Stimulated activated CD8-positive, alpha-beta memory T cell treated with anti-CD3 and anti-CD28 coated beads, Interleukin-12 subunit alpha, Interleukin-12 subunit beta, amount 100 ng/mL, for 24 hours (primary cell): ENCODE data around the gene SMAD6.

Source experiments
- DNase-seq: peaks from one replicate; pipeline ENCODE4 v3.0.0-alpha.2; 2020; ENCODE audit errors: extremely low read depth

SMAD6 gene

DNA sequence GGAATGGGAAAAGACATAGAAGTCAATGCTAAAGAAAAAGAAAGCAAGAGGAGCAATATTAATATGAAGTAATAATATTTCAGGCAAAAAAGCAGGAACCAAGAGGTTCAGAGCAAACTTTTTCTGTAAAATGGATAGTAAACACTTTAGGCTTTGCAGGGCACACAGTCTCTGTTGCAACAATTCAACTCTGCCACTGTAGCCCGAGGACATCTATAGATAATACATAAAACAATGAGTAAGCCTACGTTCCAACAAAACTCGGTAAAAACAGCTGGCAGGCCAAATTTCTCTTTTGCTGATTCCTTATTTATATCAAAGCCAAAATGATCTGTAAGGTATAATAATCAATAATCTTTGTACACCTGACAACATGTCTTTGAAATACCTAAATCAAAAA lies 56.8 kb downstream of the SMAD6 start:
- no peak for DNase-seq

DNA sequence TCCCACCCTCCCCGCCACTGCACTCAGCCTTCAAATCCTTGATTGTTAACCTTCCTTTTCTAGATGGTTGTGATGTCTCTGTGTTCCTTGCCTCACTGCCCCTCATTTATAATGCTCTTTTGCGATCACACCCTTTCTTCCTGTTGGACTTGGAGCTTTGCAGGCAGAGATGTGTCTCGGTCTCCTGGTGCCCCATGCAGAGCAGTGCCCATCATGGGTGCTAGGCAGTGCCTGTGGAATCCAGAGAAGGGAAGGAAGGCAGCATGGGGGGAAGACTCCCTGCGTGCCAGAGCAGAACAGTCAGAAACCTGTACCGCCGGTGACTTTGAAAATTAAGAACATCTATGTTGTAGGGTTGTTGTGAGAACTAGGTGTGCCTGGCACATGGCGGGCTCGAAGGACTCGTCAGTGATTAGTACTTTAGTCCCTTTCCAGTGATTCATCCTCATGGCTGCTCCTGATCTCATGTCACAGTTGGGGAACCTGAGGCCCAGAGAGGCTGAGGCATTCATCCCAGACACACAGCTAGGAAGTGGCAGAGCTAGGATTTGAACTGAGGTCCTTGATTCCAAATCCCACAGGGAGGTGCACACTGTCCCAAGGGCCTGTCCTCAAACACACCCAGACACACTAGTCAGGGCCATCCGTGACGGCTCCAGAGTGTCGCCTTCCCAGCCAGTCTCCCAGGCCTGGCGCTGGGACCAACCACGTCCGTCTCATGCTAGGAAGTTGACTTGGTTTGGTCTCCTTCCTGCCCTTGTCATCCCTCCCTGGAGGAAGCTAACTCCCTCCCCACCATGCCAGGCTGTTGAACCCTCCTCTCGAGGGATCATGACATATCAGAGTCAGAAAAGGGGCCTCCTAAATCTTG lies 58.3 kb downstream of the SMAD6 start:
- no peak for DNase-seq

DNA sequence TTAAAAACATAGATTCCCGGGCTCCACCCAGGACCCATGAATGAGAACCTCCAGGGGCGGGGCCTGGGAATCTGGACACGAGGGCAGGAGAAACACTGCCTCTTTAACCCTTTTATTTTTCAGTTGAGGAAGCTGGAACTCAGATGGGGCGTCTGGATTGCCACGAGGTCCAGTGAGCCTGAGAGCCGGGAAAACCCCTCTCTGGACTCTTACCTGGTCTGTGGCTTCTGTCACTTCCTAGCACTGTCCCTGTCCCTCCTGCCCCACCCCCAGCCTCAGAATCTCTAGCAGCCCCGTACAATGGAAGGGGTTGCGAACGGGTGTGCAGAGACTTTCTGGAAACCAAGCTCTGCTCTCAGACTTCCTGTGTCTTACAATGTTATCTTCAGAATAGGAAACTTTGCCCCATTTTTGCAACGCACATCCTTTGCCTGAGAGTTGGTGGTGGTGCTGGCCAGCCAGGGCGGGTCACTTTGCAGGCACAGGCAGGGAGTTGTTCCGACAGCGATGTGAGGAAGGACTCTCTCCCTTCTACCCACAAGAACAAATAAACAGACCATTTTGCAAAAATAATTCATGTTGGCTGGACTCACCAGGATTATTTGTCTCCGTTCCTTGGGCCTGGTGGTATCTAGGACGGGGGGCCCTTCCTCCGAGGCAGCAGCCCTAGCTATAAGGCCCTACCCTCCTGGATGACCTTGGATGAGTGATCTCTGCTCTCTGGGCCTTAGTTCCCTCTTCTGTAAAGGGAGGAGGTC lies 59.1 kb downstream of the SMAD6 start:
- no peak for DNase-seq

DNA sequence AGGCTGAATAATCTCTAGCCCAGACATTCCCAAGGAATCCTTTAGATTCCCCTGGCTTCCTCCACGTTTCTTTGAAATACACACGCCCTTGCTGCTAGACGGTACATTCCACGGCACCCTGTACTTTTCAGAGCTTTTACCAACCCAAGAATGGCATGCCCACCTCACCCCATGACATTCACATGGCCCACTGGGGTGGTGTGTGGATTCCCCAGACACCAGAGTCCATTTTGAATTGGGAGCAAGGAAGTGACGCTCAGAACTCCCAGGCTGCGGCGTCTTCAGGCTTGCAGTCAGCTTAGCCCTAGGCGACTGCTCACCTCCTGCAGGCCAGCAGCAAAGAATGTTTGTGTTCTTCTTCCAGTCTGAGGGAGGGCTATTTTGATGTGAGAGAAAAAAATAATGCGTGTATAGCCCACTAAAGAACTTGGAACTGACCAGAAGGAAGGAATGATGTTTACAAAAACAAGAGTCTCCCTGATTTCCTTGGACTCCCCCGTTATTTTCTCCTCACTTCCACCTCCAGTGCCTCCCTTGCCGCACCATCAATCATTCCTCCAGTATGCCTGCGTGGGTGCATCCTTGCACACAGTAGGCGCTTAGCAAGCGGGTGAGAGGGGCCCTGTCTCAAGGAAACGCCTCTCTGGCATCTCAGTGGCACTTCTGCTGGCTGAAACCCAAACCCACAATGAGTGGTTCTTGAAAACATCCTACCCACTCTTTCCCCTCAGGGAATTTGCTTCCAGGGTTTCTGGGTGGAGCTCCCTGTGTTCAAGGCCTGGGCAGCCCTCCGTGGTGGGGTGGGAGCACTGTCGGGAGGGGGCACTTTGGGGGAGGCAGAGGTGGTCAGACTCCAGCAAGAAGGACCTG lies 59.9 kb downstream of the SMAD6 start:
- no peak for DNase-seq

DNA sequence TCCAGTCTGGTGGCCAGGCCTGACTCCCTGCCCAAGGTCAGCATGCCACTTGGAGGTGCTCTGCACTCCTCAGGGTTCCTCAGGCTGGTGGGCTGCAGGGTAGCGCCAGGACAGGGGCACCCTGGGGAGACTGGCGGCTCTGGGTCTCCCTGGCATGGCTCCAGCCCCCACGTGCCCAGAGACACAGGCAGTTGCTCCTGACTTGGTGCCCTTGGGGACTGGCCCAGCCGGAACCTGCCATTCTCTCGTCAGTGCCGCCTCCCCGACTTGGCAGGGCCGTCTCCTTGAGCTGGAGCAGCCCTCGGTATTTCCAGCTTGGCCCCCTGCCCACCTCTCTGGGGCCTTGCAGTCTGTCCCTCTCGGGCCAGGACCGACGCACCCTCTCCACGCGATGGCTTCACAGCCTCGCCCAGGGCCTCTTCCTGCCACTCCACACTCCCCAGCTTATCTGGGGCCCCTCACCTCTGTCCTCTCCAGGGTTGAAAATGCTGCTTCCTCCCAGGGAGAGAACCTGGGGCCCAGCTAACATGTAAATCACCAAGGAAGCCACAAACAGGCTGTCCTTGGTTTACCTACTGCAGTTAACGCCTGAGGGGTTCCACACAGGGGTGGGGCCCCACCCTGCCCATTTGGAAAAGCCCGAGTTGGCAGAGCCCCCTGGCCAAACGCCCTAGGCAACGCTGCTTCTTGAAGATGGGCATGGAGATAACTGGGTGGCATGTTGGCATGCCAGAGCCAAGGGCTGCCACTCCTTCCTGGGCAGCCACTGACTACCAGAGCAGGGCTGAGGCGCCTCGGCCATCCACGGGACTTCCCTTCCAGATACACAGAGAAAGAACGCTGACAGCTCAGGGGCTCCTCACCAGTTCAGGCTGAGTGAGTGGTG lies 61.4 kb downstream of the SMAD6 start:
- no peak for DNase-seq

DNA sequence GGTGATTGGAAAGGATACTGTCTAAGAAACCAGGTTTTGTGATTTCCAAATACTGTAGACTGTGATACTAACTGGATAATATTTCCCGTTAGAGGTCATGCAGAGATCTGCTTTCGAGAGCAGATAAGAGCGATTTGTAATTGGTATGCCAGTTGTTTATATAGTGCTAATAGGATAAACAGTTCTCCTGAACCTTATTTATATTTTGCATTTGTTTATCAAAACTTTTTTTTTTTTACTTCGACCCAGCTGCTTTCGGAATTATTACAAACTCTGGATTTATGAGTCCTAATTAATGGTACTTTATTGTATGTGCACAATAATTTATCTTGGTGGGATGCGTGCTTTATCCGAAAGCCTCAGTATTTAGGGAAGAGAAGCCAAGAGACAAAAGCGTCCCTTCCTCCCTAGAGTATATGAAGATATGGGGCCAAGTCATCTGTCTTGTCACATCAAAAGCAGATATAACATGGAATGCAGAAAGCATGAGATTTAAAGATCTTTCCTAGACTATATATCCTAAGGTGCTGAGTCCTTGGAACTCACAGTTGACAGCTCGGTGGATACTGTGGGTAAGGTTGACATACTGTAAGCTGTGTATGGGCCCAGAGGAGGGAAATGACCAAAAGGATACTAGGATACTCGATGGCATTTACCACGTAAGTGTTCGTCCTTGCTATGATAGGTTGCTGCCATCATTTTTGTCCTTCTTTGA lies 62.2 kb downstream of the SMAD6 start:
- no peak for DNase-seq

DNA sequence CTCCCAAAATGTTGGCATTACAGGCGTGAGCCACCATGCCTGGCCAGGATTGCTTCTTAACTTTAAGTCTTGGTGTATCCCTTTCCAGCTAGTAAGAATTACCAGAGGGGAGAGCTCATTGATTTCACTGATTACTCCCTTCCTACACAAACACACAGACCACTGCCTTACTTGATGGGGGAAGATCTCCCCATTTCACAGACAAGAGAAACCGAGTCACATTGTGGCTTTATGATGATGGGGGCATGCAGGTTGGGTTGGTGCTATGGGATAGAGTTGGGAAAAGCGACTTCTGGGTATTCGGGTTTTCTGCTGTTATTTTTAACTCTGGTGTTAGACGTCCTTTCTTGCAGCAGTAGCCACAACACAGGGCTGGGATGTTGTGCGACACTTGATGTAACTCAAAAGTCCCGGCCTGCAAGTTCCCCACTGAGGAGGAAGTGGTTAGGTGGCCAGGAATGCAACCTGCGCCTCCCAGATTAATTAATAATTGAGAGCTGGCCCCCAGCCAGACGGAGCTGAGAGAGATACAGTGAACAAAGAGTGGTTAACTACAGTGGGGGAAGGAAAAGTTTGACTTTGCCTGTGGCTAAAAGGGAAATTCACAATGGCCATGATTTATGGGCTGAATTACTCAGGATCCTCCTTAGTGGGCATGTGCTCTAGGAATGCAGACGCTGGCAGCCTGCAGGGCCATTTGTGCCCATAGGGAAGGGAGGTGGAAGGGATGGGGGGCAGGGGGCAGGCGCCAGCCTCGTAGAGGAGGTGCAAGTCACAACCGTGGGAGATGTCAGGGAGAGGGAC lies 63.6 kb downstream of the SMAD6 start:
- no peak for DNase-seq

DNA sequence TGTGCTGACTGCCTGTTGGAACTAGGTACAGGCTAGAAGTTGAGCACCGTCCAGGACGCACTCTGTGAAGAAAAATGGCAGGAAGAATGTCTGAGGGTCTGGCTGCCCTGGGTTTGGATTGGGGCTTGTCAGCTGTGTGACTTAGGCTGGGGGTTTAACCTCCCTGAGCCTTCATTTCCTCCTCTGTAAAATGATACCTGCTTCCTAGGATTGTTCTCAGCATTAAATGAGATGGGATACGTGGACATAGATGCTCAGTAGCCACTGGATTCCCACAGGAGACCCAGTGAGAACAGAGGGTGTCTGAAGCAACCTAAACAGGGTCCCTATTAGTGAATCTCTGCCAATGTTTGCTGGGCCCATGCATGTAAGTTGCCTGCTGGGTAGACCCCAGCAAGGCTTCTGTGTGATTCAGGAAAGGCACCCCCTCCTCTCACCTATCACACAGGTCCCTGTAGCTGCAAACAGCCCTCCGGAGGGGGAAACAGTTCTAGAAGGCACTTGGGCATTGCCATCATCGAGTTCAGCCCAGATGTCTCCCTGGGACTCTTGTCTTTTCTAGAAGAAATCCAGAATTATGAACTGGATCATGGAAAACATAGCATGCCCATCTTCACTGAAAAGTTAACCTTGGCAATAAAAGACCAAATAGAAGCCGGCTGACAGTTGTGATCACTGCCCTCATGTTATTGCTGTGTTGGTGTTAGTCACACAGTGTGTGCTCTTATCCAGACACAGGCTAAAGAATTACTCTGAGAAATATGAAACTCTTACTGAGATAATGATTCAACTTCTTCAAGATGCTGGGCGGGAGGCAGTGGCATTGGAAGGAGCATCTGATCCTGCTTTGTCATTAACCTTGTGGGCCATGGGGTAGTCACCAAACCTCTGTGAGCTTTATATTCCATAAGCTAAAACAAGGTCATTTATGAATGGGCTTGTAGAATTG lies 64.5 kb downstream of the SMAD6 start:
- no peak for DNase-seq

DNA sequence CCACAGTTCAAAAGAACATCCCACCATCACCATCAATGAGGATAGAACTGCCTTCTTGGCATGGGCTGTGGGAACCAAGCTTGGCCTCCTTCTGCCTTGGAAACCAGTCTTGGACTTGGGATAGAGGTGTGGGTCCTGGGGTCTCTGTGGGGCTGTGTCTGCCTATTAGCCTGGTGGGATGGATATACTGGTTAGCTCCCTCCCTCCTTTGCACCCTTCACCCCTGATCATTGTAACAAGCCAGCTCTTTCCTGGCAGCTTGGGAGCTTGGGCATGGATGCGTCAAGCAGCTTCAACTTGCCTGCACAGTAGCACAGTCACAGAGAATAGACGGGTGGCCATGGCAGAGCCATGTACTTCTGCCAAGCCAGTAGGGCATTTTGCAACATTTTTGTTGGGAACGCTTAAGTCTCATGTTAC lies 65.2 kb downstream of the SMAD6 start:
- no peak for DNase-seq

DNA sequence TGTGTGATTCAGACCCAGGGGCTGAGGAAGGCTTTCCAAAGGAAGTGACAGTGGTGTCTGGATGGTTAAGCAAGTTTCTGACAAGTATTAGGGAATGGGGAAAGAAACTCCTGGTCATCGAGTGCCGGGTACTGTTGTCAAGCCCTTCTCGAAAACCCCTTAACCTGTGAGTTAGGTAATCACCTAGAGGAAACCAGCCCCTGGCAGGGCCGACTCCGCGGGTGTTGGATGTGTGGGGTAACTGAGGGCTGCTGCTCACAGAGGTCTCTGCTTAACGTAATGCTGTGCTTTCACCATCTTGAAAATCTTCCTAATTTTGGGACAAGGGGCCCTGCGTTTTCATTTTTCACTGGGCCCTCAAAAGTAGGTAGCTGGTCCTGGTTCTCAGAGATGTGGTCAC lies 67.0 kb downstream of the SMAD6 start:
- no peak for DNase-seq

DNA sequence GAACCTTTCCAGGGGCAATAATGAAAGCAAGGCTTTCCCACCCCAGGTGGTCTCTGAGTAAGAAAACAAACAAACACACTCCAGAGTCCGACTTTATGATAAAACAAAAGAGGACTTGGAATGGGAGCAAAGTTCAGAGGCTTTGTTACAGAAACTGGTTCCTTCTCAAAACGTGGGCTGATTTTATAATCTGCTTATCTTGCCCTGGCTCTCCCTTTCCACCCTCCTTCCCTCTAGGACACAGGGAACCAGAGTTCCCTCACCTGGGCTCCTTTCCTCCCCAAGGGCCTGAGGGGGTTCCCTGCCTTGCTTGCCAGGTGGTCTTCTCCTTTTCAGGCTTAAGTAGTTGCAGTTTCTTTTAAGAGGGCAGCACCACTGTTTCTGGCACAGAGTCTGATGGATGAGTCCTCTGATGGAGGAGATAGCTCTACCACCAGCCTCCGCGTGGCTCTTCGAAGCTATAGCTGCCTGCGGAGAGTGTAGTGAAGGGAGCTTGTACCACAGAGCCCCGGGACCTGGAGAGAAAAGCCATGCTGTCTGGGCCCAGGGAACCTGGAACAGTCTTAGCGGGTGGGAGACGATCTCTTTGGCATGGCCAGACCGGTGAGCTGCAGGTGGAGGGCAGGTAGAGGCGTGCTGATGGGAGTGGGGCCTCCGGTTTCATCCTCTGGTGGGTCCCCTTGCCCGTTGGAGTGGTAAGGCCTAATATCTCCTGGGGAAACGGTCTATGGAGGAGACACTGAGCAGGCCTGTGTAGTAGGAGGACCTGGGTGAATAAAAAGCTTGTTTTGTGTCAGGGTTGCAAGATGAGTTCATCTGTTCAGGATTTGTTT lies 68.7 kb downstream of the SMAD6 start:
- DNase-seq = no peak

DNA sequence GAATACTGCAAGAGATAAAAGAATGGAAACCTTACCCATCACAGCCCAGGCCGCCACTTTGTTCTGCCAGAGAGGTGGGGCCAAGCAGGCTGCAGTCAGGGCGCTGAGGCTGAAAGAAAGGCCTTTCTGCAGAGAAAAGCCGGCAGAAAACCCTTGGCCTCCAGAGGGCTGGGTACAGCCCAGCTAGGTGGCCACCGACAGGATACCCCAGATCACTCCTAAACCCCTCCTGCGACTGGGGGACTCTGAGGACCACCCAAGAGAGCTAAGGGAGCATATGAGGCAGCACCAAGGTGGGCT lies 69.3 kb downstream of the SMAD6 start:
- DNase-seq = no peak

DNA sequence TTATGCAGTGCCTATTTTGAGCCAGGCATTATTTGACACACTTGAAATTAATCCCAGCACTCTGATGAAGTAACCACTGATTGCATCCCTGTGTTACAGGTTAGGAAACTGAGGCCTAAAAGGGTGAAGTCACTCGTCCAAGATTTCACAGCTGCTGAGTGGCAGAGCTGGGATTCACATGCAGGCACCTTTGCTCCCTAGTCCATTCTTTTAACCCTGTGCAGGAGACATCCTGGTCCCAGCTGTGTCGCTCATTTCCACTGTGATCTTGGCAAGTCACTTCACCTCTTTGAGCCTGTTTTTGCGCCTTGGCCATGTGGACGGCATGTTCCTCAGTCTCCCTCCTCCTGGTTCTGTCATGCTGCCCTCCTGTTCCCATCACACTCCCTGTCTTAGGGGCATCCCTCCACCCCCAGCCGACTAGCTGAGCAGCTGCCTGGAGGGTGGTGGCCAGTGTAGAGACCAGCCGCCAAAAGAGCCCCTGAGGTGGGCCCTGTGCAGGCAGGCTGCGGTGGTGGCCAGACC lies 70.6 kb downstream of the SMAD6 start:
- no peak for DNase-seq

DNA sequence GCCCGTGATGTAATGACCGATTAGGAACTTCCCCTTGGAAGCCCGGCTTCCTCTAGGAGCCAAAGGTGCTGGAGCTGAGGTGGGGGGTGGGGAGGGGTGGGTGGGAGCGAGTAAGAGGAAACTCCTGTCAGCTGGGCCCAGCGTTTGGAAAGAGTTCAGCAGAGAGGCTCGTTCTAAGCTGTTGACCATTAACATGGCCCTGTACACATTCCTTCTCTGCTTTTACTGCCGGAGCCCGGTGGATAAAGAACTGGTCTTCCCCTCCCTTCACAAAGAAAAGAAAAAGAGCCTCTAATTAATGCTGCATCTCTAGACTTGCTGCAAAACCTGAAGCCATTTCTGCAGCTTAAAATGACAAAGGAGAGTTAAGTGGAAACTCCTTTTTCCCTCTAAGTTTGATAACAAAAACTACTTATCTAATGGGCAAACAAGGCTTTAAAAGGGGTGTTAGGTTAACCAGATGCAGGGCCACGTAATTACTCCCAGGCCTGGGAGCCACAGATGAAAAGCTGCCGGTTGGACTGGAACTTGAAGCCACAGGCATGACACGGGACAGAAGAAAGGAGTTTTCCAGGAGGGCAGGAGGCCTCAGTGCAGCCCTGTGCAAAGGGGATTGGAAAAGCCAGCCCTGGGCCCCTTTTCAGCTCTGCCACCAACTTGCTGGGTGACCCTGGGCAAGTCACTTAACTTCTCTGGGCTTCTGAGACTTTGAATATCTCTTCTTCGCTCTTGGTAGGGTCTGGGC lies 71.3 kb downstream of the SMAD6 start:
- DNase-seq = no peak

DNA sequence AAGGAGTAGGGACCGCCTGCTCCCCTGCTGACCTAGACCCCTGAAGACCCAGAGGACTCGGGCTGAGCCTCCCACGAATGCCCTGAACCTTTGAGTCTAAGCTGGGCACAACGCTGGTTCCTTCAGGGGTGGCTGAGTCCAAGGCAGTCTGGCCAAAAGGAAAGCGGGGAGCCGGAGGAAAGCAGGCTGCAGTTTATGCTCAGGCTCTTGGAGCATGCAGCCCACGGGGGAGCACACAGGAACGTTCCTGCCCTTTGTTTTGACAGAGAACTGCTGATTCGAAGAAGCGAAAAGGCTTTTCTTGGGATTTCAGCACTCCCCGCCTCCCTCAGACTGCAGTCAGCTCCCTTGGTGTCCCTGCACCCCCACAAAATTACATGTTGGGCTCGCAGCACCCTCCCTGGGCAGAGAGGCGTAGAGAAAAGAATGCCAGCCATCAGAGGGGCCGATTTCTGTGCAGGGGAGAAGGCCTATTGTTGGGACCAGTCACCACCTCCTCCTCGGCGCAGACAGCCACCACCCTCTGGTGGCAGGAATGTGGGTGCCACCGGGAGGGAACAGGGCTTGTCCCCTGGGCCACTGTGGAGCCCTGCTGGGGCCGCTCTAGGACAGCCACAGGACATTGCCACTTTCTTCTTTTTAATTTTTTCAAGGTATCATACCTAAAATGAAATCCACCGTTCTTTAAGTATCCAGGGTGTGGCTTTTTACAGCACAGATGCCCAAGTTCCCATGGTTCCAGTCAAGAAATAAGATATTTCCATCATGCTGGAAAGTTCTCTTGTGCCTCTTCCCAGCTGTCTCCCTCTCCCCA lies 72.2 kb downstream of the SMAD6 start:
- no peak for DNase-seq
